A204.1 (cell line): Measurements from ENCODE around the gene SPATS2.
A peak's percentile ranks its signal among the peaks of the same experiment; 100 is the strongest.
"Not testable (repeated sequence)": the region's sequence is repeated elsewhere in the genome, so short reads cannot be mapped to it uniquely, and the experiment has no call there.

Experiments
- FAIRE-seq: peaks from 2 replicates; lab custom pipeline; 2012; peaks lifted over from hg19 to GRCh38; lab: Jason Lieb, UNC

The SPATS2 gene

DNA sequence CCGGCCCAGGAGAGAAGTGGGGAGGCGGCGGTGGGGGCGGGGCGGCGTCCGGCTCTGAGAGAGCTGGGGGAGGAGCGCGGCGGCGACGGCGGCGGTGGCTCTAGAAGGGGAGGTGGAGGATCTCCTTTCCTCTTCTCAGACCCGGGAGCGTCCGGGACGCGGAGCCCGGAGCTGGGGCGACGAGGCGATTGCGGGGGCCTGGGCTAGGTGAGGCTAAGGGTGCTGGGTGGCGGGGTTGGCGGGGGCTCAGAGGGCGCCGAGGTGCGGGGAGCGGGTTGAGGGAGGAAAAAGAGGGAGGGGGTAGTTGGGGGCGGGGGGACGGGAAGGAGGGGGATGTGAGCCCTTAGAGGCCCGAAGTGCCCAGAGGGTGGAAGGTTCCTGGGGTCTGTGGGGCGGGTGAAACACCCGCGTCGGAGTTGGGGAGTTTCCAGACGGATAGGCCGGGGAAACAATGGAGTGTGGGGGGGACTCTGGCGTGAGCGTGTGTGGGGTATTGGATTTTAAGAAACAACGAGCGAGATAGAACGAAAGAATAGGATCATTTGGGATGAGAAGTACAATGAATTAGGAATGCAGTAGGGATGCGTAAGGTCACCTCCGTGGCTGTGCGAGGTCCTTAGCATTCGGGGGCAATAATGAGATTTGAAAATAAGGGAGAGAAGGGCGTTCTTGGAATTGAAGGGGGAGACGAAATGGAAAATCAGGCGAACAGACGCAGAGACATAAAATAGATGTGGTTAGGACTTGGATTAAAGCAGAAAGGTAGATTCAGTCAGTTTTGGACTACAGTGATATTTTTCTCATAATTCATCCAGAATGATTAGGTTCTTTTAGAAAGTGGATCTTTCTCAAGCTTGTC is at the start of gene SPATS2:
SPATS2 (plus strand) TSS at position 82 of the 859 bp plus-strand sequence. CDS start 93,551 bp downstream, outside the sequence.
- no peak for FAIRE-seq

- FAIRE-seq, result not testable (repeated sequence)
Measured at GRCh38 chr12:49320411-49321103, 46.7 kb upstream of the SPATS2 start.

- no peak for FAIRE-seq
Measured at GRCh38 chr12:49322367-49322707, 44.9 kb upstream of the SPATS2 start.

- FAIRE-seq, result peak; percentile 99
Measured at GRCh38 chr12:49322708-49323523, 44.3 kb upstream of the SPATS2 start, which contains the start of gene TROAP. Gene TROAP, plus strand, starts transcription at chr12:49323255. Its CDS starts 354 bp downstream, at chr12:49323609.

DNA sequence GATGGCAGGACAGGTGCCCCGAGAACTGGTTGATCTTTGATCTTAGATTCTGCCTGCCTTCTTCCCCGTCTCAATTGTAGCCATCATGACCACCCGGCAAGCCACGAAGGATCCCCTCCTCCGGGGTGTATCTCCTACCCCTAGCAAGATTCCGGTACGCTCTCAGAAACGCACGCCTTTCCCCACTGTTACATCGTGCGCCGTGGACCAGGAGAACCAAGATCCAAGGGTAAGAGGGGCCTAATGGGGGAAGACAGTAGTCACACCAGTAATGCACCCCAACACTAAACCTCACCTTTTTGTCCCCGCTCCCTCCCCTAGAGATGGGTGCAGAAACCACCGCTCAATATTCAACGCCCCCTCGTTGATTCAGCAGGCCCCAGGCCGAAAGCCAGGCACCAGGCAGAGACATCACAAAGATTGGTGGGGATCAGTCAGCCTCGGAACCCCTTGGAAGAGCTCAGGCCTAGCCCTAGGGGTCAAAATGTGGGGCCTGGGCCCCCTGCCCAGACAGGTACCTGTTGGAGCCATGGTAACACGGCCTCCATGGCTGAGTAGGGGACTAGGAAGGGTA is 43.7 kb upstream of the SPATS2 start:
- no peak for FAIRE-seq

GRCh38 chr12:49325606-49326005 is 41.7 kb upstream of the SPATS2 start:
- FAIRE-seq, result no peak

DNA sequence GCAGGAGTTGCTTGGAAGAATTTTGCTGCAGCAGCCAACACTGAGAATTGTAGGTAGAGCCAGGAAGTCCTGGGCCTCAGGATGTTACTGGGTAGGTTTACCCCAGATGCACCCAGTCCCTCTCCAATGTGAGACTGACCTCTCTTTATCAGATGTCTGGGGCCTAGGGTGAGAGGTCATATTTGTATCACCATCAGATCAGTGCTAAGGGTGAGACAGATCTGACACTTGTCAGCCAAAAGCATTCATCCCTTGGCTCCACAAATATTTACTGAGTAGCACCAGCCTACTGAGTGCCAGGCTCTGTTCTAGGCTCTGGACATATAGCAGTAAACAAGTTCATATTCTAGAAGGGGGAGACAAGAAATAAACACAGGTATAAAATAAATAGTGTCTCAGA is 39.9 kb upstream of the SPATS2 start:
- no peak for FAIRE-seq

- FAIRE-seq, result no peak
Measured at GRCh38 chr12:49327887-49328286, 39.4 kb upstream of the SPATS2 start.

DNA sequence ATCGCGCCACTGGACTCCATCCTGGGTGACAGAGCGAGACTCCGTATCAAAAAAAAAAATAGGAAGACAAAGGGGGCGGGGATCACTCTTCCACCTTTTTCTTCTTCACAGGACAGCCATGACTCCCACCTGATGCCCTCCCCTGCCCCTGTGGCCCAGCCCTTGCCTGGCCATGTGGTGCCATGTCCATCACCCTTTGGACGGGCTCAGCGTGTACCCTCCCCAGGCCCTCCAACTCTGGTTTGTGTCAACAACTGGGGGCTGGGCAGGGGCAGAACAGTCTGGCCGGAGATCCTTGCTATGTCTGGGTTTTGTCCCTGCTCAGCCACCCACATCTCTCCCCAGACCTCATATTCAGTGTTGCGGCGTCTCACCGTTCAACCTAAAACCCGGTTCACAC is 38.4 kb upstream of the SPATS2 start:
- FAIRE-seq, result no peak

- FAIRE-seq, result no peak
Measured at GRCh38 chr12:49330032-49330619, 37.1 kb upstream of the SPATS2 start.

DNA sequence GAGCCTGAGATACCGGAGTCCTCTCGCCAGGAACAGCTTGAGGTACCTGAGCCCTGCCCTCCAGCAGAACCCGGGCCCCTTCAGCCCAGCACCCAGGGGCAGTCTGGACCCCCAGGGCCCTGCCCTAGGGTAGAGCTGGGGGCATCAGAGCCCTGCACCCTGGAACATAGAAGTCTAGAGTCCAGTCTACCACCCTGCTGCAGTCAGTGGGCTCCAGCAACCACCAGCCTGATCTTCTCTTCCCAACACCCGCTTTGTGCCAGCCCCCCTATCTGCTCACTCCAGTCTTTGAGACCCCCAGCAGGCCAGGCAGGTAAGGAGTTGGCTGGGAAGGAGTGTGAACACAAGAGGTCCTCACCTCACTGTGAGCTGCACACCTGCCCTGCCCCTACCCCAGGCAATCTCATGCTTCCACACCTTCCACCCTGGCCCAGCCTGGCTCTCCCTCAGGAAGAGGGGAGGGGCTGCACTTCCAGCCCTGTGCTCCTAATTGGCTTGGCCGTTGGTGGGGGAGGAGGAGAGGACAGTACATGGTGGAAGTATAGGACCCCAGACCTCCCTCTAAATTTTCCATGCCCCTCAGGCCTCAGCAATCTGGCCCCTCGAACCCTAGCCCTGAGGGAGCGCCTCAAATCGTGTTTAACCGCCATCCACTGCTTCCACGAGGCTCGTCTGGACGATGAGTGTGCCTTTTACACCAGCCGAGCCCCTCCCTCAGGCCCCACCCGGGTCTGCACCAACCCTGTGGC is 36.5 kb upstream of the SPATS2 start:
- FAIRE-seq, result no peak

GRCh38 chr12:49331380-49332222 is 35.7 kb upstream of the SPATS2 start:
- peak; percentile 84 for FAIRE-seq

DNA sequence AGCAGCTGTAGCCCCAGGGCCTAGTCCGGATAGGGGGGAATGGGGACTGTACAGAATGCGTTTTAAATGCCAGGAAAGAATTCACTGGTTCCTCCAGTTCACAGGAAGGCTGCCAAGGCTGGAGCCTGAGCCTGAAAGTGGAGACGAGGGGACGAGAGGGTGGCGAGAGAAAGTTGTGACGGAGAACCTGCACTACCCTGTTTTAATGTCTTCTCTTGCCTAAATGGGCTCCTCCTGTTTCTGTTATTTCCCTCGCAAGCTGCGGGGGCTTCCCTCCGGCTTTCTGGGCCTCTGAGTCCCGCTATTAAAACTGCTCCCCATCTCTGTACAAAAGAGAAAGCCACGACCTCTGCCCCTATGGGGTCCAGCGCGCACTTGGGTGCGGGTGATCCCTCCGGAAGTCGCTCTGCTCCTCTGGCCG is 34.8 kb upstream of the SPATS2 start:
- no peak for FAIRE-seq

GRCh38 chr12:49332891-49333371 is 34.3 kb upstream of the SPATS2 start:
- FAIRE-seq, result no peak

GRCh38 chr12:49333778-49334177 is 33.5 kb upstream of the SPATS2 start:
- not testable (repeated sequence) for FAIRE-seq

- no peak for FAIRE-seq
Measured at GRCh38 chr12:49334226-49334625, 33.0 kb upstream of the SPATS2 start.

DNA sequence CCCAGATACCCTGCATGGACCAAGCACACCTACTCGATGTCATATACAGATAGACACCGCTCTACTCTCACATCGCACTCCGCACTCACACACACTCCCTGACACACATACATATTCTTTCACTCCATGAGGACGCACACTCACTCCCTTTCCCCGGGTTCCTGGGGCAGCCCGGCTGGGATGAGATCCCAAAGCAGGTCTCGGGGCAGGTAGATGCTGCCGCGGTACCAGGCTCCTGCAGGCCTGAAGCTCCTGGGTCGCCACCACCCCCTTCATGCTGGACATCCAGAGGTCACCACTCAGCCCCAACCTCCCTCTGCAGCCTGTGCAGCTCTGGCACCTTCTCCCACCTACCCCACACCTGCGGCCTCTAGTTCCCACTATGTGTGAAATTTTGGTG is 32.6 kb upstream of the SPATS2 start:
- no peak for FAIRE-seq

DNA sequence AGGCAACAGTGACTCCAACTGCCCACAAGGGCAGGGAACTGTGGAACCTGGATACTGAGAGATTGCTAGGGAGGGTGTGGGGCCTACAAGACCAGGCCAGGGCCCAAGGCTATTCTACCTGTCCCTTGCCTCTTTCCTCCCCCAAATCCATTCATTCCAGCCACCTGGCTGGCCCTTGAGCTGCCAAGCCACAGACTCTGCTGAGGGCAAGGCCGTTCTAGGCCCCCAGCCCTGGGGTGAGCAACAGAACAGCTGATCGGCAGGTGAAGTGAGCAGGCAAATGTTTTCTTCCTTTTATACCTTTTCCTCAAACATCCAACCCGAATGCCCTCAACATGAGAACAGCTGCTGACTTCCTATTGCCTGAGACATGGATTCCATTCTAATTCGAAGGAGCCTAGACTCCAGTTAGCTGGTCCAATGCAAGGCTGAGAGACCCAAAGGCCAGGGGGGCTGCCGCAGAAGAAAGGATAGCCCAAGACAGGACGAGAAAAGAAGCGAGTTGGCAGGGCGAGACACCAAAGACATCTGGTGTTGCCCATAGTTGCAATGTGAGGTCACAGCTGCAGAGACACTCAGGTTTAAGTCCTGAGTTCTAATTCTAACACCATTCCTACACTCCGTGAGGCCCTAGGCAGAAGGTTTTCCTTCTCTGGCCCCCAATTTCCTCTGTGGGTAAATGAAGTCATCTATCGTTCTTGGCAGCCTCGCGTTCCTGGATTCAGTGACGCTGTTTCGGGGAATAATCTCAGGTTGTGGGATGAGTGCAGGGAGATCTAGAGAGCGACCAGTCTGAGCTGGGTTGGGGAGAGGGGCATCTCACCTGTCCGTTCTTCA is 31.9 kb upstream of the SPATS2 start:
- no peak for FAIRE-seq
